HepG2 (cell line): ENCODE data around the gene KIFAP3. TPM values are rescaled to one million over a fixed set of nuclear protein-coding genes. Genes with fewer than 3 reads are reported as not detected.

Source experiments
- ATAC-seq: fragments of 200-7000 bp; cut with Tn5 transposase; 3 replicates; pipeline ENCODE4 v1.9.1; 2020; ENCODE audit warnings: mild to moderate bottlenecking, moderate library complexity
- BruUV-seq: library from RNA; stranded (reverse); fragments of 400-500 nt; replicated peaks from 2 replicates; lab custom pipeline; 2021; lab: Mats Ljungman, UMichigan
- CTCF ChIA-PET: fragments of 300-600 bp; formaldehyde crosslinking; extraction: SDS; loops from one replicate; lab custom pipeline; 2021; ENCODE audit warnings: low total read pairs, inconsistent platforms, low intra/inter-chr PET ratio; lab: Yijun Ruan, JAX
- POLR2A ChIA-PET: fragments of 350-600 bp; sonication (Branson Sonifier 250); formaldehyde crosslinking; loops from one replicate; lab custom pipeline; 2020; ENCODE audit warnings: antibody characterized with exemption, inconsistent platforms; lab: Yijun Ruan, JAX
- DNase-seq: peaks from one replicate; pipeline ENCODE4 v3.0.0-alpha.2; 2015; ENCODE audit warnings: low spot score
- FAIRE-seq: peaks from 3 replicates; lab custom pipeline; 2011; peaks lifted over from hg19 to GRCh38; lab: Jason Lieb, UNC
- H2AFZ ChIP-seq: one replicate; pipeline ENCODE4 v1.6.1; 2011; ENCODE audit warnings: low read length, inconsistent platforms
- H3K27ac ChIP-seq: fragments of 300-600 bp; 3 replicates; pipeline ENCODE4 v1.8.0; 2011; ENCODE audit warnings: mixed run types, mild to moderate bottlenecking, mixed read lengths, low read length, inconsistent platforms; ENCODE audit not compliant: insufficient read depth; ENCODE audit errors: extremely low read length
- H3K27me3 ChIP-seq, 2 experiments: fragments of 200-600 bp in 1 of 2; 2 replicates in 1 of 2; 3 replicates in 1 of 2; pipeline versions ENCODE4 v1.6.0 to v1.8.0; 2011; ENCODE audit warnings: low read length in 2 of 2, mild to moderate bottlenecking in 2 of 2, moderate library complexity in 2 of 2, inconsistent platforms in 1 of 2; ENCODE audit not compliant: insufficient read depth in 2 of 2, control insufficient read depth in 1 of 2
- H3K36me3 ChIP-seq, 2 experiments: fragments of 200-600 bp in 1 of 2; replicated peaks in 1 of 2; 2 replicates in 1 of 2; 3 replicates in 1 of 2; pipeline versions ENCODE4 v1.5.1 to v1.8.0; 2011; ENCODE audit warnings: low read length in 2 of 2, inconsistent platforms in 1 of 2; ENCODE audit not compliant: insufficient read depth in 2 of 2, control insufficient read depth in 1 of 2
- H3K4me1 ChIP-seq: 2 replicates; pipeline ENCODE4 v1.5.1; 2012; ENCODE audit warnings: low read length, inconsistent platforms; ENCODE audit not compliant: insufficient read depth
- H3K4me2 ChIP-seq: 2 replicates; pipeline ENCODE4 v1.6.0; 2011; ENCODE audit warnings: low read depth, low read length, inconsistent platforms
- H3K4me3 ChIP-seq, 3 experiments: fragments of 200-600 bp in 1 of 3; sonication (generic), shearing (Covaris generic) in 1 of 3; replicated peaks in 1 of 3; 2 replicates each; pipeline ENCODE4 v1.5.1; 2011 to 2016; ENCODE audit warnings: low read length in 3 of 3, inconsistent platforms in 2 of 3, low read depth in 2 of 3, mild to moderate bottlenecking in 2 of 3, control low read depth in 1 of 3, mixed read lengths in 1 of 3; ENCODE audit not compliant: insufficient read depth in 1 of 3
- H3K79me2 ChIP-seq: one replicate; pipeline ENCODE4 v1.6.1; 2011; ENCODE audit warnings: low read length, inconsistent platforms; ENCODE audit not compliant: insufficient read depth
- H3K9ac ChIP-seq: 2 replicates; pipeline ENCODE4 v1.6.0; 2011; ENCODE audit warnings: mild to moderate bottlenecking, low read depth, low read length, inconsistent platforms; ENCODE audit not compliant: insufficient read depth
- H3K9me3 ChIP-seq: 2 replicates; pipeline ENCODE4 v1.5.1; 2012; ENCODE audit warnings: mild to moderate bottlenecking, low read length
- H4K20me1 ChIP-seq: 2 replicates; pipeline ENCODE4 v1.6.0; 2011; ENCODE audit warnings: inconsistent platforms, mild to moderate bottlenecking, low read length, moderate library complexity; ENCODE audit not compliant: insufficient read depth
- CBX5 ChIP-seq: sonication (generic); formaldehyde crosslinking; IDR thresholded peaks from 2 replicates; pipeline ENCODE4 v1.4.0; 2020; ENCODE audit warnings: missing genetic modification reagents, borderline replicate concordance
- KAT7 ChIP-seq: IDR thresholded peaks from 2 replicates; pipeline ENCODE4 v1.6.1; 2018; ENCODE audit warnings: borderline replicate concordance, missing compliant biosample characterization
- NFE2L1 ChIP-seq: sonication (generic); formaldehyde crosslinking; IDR thresholded peaks from 2 replicates; pipeline ENCODE4 v1.4.0; 2020; ENCODE audit warnings: missing genetic modification reagents, mild to moderate bottlenecking, borderline replicate concordance
- PHF21A ChIP-seq: sonication (generic); formaldehyde crosslinking; IDR thresholded peaks from 2 replicates; pipeline ENCODE4 v1.5.0; 2020; ENCODE audit warnings: mild to moderate bottlenecking, missing genetic modification reagents
- ZFY ChIP-seq: sonication (generic); formaldehyde crosslinking; IDR thresholded peaks from 2 replicates; pipeline ENCODE4 v1.4.0; 2020; ENCODE audit warnings: missing genetic modification reagents
- ZNF256 ChIP-seq: sonication (generic); formaldehyde crosslinking; conservative IDR thresholded peaks from 2 replicates; pipeline ENCODE4 v1.4.0; 2020; ENCODE audit warnings: missing genetic modification reagents
- ZNF558 ChIP-seq: sonication (generic); formaldehyde crosslinking; IDR thresholded peaks from 2 replicates; pipeline ENCODE4 v1.9.0; 2022; ENCODE audit warnings: mild to moderate bottlenecking, missing genetic modification reagents, borderline replicate concordance
- ZNF607 ChIP-seq: sonication (generic); formaldehyde crosslinking; IDR thresholded peaks from 2 replicates; pipeline ENCODE4 v1.5.1; 2020; ENCODE audit warnings: missing genetic modification reagents, mild to moderate bottlenecking, borderline replicate concordance
- ZNF780A ChIP-seq: sonication (generic); formaldehyde crosslinking; IDR thresholded peaks from 2 replicates; pipeline ENCODE4 v1.8.0; 2022; ENCODE audit warnings: mild to moderate bottlenecking, missing genetic modification reagents, moderate library complexity
- in situ Hi-C: cut with HindIII; loops from 2 replicates; pipeline ENCODE4 v1.10.0; 2017; ENCODE audit warnings: low pct_unique_long_range_greater_than_20kb; ENCODE audit not compliant: extremely low pct_ligation_motif_present
- intact Hi-C: fragments of 100-400 bp; cut with micrococcal nuclease; formaldehyde crosslinking; loops from one replicate; pipeline ENCODE4 v1.10.0; 2022; ENCODE audit not compliant: unreplicated experiment
- polyA plus RNA-seq, 8 experiments: library from polyadenylated mRNA; depleted of rRNA in 3 of 8; stranded (reverse) in 7 of 8; unstranded in 1 of 8; fragments of >200 nt; fragmentation: Illumina TruSeq in 4 of 8; extraction: Trizol in 4 of 8; gene quantifications; 2 replicates each; pipeline versions ENCODE4 v1.2.1 to v1.2.3, GENCODE V29; 2011 to 2016; ENCODE audit warnings: low read depth in 4 of 8, missing spikeins in 1 of 8, mixed read lengths in 1 of 8; ENCODE audit not compliant: insufficient read depth in 1 of 8
- total RNA-seq, 5 experiments: library from RNA; depleted of rRNA; stranded (reverse); fragments of >200 nt; fragmentation: Illumina TruSeq; extraction: Trizol; gene quantifications; 2 replicates each; pipeline ENCODE4 v1.2.3, GENCODE V29; 2016; ENCODE audit warnings: low read depth in 1 of 5
- TF ChIP-seq, protein P1 (sequence below): sonication (generic); formaldehyde crosslinking; IDR thresholded peaks from 2 replicates; pipeline ENCODE4 v1.4.0; 2020; ENCODE audit warnings: missing genetic modification reagents, borderline replicate concordance
- TF ChIP-seq, protein P2 (sequence below), 2 experiments: IDR thresholded peaks; 2 replicates each; pipeline ENCODE4 v1.6.1; 2011 to 2012; ENCODE audit warnings: low read length in 2 of 2, borderline replicate concordance in 1 of 2, low read depth in 1 of 2, mild to moderate bottlenecking in 1 of 2, moderate library complexity in 1 of 2
- TF ChIP-seq, protein P3 (sequence below): sonication (generic); formaldehyde crosslinking; IDR thresholded peaks from 2 replicates; pipeline ENCODE4 v1.5.0; 2020; ENCODE audit warnings: missing genetic modification reagents

Gene KIFAP3
- total and polyA plus RNA-seq, 2 of the 13 experiments (the other 11 are each of a cell fraction or from before 2014, with no cell fraction given), result 3.4 to 10.0 TPM

GRCh38 chr1:169964206-169964605 is 110.3 kb downstream of the KIFAP3 start (continued):
- TF ChIP-seq, protein P1, sequence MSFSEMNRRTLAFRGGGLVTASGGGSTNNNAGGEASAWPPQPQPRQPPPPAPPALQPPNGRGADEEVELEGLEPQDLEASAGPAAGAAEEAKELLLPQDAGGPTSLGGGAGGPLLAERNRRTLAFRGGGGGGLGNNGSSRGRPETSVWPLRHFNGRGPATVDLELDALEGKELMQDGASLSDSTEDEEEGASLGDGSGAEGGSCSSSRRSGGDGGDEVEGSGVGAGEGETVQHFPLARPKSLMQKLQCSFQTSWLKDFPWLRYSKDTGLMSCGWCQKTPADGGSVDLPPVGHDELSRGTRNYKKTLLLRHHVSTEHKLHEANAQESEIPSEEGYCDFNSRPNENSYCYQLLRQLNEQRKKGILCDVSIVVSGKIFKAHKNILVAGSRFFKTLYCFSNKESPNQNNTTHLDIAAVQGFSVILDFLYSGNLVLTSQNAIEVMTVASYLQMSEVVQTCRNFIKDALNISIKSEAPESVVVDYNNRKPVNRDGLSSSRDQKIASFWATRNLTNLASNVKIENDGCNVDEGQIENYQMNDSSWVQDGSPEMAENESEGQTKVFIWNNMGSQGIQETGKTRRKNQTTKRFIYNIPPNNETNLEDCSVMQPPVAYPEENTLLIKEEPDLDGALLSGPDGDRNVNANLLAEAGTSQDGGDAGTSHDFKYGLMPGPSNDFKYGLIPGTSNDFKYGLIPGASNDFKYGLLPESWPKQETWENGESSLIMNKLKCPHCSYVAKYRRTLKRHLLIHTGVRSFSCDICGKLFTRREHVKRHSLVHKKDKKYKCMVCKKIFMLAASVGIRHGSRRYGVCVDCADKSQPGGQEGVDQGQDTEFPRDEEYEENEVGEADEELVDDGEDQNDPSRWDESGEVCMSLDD (CRISPR knock-in tag), result no peak
- no peak for TF ChIP-seq ZNF607
- TF ChIP-seq KAT7 (CRISPR knock-in tag), result no peak
- TF ChIP-seq, protein P2, sequence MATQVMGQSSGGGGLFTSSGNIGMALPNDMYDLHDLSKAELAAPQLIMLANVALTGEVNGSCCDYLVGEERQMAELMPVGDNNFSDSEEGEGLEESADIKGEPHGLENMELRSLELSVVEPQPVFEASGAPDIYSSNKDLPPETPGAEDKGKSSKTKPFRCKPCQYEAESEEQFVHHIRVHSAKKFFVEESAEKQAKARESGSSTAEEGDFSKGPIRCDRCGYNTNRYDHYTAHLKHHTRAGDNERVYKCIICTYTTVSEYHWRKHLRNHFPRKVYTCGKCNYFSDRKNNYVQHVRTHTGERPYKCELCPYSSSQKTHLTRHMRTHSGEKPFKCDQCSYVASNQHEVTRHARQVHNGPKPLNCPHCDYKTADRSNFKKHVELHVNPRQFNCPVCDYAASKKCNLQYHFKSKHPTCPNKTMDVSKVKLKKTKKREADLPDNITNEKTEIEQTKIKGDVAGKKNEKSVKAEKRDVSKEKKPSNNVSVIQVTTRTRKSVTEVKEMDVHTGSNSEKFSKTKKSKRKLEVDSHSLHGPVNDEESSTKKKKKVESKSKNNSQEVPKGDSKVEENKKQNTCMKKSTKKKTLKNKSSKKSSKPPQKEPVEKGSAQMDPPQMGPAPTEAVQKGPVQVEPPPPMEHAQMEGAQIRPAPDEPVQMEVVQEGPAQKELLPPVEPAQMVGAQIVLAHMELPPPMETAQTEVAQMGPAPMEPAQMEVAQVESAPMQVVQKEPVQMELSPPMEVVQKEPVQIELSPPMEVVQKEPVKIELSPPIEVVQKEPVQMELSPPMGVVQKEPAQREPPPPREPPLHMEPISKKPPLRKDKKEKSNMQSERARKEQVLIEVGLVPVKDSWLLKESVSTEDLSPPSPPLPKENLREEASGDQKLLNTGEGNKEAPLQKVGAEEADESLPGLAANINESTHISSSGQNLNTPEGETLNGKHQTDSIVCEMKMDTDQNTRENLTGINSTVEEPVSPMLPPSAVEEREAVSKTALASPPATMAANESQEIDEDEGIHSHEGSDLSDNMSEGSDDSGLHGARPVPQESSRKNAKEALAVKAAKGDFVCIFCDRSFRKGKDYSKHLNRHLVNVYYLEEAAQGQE (IDR thresholded peaks at IDR 0.05; ENCODE audit: borderline replicate concordance in 1 of 2, low read depth in 1 of 2, low read length in 2 of 2), result no peak
- TF ChIP-seq, protein P3, sequence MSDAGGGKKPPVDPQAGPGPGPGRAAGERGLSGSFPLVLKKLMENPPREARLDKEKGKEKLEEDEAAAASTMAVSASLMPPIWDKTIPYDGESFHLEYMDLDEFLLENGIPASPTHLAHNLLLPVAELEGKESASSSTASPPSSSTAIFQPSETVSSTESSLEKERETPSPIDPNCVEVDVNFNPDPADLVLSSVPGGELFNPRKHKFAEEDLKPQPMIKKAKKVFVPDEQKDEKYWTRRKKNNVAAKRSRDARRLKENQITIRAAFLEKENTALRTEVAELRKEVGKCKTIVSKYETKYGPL (CRISPR knock-in tag), result no peak

DNA sequence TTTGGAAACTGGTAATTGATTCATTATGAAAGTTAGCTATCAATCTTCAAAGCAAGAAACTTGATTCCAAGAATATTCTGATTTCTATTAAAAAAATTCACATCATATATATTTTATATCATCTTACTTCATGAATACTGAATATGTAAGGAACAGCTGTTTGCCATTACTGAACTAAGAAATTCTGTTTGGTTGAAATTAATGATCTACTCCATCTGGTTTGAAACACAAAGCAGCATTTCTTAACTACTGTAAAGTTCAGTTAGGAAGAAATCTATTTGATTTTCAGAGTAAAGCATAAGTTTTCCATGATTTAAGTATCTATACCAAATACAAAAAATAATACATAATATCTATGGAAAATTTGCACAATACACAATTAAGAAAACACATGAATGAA is 114.8 kb downstream of the KIFAP3 start:
- DNase-seq, result no peak
- TF ChIP-seq ZNF780A, result no peak
- TF ChIP-seq ZFY, result no peak
- TF ChIP-seq ZNF256 (CRISPR knock-in tag), result no peak
- TF ChIP-seq PHF21A (CRISPR knock-in tag), result no peak
- no peak for TF ChIP-seq ZNF558 (CRISPR knock-in tag)
- TF ChIP-seq NFE2L1 (CRISPR knock-in tag), result no peak
- TF ChIP-seq CBX5, result no peak
- TF ChIP-seq, all 625 proteins: peak for 0
- no peaks in the 10 kb centered on the region for H3K36me3 ChIP-seq
- H3K4me1 ChIP-seq, result no peaks in the 10 kb centered on the region
- H3K4me2 ChIP-seq, result no peak overlapping the region
- H3K27ac ChIP-seq, result no peak overlapping the region
- ATAC-seq (no peak), FAIRE-seq (no peak)
- no peaks in the 10 kb centered on the region for H3K9me3 ChIP-seq
- POLR2A ChIA-PET, result no interaction called here
- H3K27me3 ChIP-seq, result no peaks in the 10 kb centered on the region
- H3K79me2 ChIP-seq, result no peaks in the 10 kb centered on the region
- H3K9ac ChIP-seq, result no peak overlapping the region
- no peaks in the 10 kb centered on the region for H4K20me1 ChIP-seq
- in situ Hi-C loops, result no loop called here
- intact Hi-C loops, result no loop called here
- no peak overlapping the region for H3K4me3 ChIP-seq
- no TSS peak for BruUV-seq
- no peak overlapping the region for H2AFZ ChIP-seq
- CTCF ChIA-PET, result no interaction called here
